HepG2 (cell line): ENCODE measurements around the gene NEK9. TPM values are rescaled to one million over a fixed set of nuclear protein-coding genes. Genes with fewer than 3 reads are reported as not detected.

Source experiments
- ATM ChIP-seq: fragments of 450-650 bp; IDR thresholded peaks from 2 replicates; pipeline ENCODE4 v1.7.1; 2017; ENCODE audit warnings: mild to moderate bottlenecking, borderline replicate concordance
- E2F2 ChIP-seq: sonication (generic); formaldehyde crosslinking; IDR thresholded peaks from 2 replicates; pipeline ENCODE4 v1.4.0; 2020; ENCODE audit warnings: missing genetic modification reagents, borderline replicate concordance
- ELF1 ChIP-seq: sonication (generic); formaldehyde crosslinking; IDR thresholded peaks from 2 replicates; pipeline ENCODE4 v1.4.0; 2020; ENCODE audit warnings: missing genetic modification reagents
- HNF4A ChIP-seq: sonication (generic); formaldehyde crosslinking; IDR thresholded peaks from 2 replicates; pipeline ENCODE4 v1.4.0; 2020; ENCODE audit warnings: missing genetic modification reagents
- MAFK ChIP-seq, 2 experiments: IDR thresholded peaks in 1 of 2; conservative IDR thresholded peaks in 1 of 2; 2 replicates each; pipeline ENCODE4 v1.6.1; 2011; ENCODE audit warnings: improper control_type of control experiment in 2 of 2, low read length in 2 of 2
- MEF2D ChIP-seq: sonication (generic); formaldehyde crosslinking; IDR thresholded peaks from 2 replicates; pipeline ENCODE4 v1.5.1; 2020; ENCODE audit warnings: mild to moderate bottlenecking, missing genetic modification reagents
- MIXL1 ChIP-seq: IDR thresholded peaks from 2 replicates; pipeline ENCODE4 v1.6.1; 2016
- POGZ ChIP-seq: sonication (generic); formaldehyde crosslinking; IDR thresholded peaks from 2 replicates; pipeline ENCODE4 v1.4.0; 2020; ENCODE audit warnings: mild to moderate bottlenecking, missing genetic modification reagents
- RFXANK ChIP-seq: IDR thresholded peaks from 2 replicates; pipeline ENCODE4 v1.6.1; 2016
- ZFAT ChIP-seq: sonication (generic); formaldehyde crosslinking; conservative IDR thresholded peaks from 2 replicates; pipeline ENCODE4 v1.8.1; 2023; ENCODE audit warnings: missing genetic modification reagents, inconsistent platforms
- ZFP37 ChIP-seq: sonication (generic); formaldehyde crosslinking; IDR thresholded peaks from 2 replicates; pipeline ENCODE4 v1.4.0; 2020; ENCODE audit warnings: missing genetic modification reagents, borderline replicate concordance
- ZNF430 ChIP-seq: sonication (generic); formaldehyde crosslinking; IDR thresholded peaks from 2 replicates; pipeline ENCODE4 v1.9.0; 2021; ENCODE audit warnings: mild to moderate bottlenecking, missing genetic modification reagents
- ZNF737 ChIP-seq: sonication (generic); formaldehyde crosslinking; IDR thresholded peaks from 2 replicates; pipeline ENCODE4 v1.5.0; 2020; ENCODE audit warnings: missing genetic modification reagents, mild to moderate bottlenecking, borderline replicate concordance
- ZNF782 ChIP-seq: sonication (generic); formaldehyde crosslinking; IDR thresholded peaks from 2 replicates; pipeline ENCODE4 v1.4.0; 2020; ENCODE audit warnings: missing genetic modification reagents, mild to moderate bottlenecking, borderline replicate concordance
- polyA plus RNA-seq, 8 experiments: library from polyadenylated mRNA; depleted of rRNA in 3 of 8; stranded (reverse) in 7 of 8; unstranded in 1 of 8; fragments of >200 nt; fragmentation: Illumina TruSeq in 4 of 8; extraction: Trizol in 4 of 8; gene quantifications; 2 replicates each; pipeline versions ENCODE4 v1.2.1 to v1.2.3, GENCODE V29; 2011 to 2016; ENCODE audit warnings: low read depth in 4 of 8, missing spikeins in 1 of 8, mixed read lengths in 1 of 8; ENCODE audit not compliant: insufficient read depth in 1 of 8
- total RNA-seq, 5 experiments: library from RNA; depleted of rRNA; stranded (reverse); fragments of >200 nt; fragmentation: Illumina TruSeq; extraction: Trizol; gene quantifications; 2 replicates each; pipeline ENCODE4 v1.2.3, GENCODE V29; 2016; ENCODE audit warnings: low read depth in 1 of 5
- TF ChIP-seq, protein P1 (sequence below): sonication (generic); formaldehyde crosslinking; IDR thresholded peaks from 2 replicates; pipeline ENCODE4; 2020; ENCODE audit warnings: missing genetic modification reagents, mild to moderate bottlenecking, borderline replicate concordance
- TF ChIP-seq, protein P2 (sequence below), 2 experiments: fragments of 450-650 bp in 1 of 2; sonication (generic) in 1 of 2; formaldehyde crosslinking in 1 of 2; IDR thresholded peaks; 2 replicates each; pipeline versions ENCODE4 v1.6.1 to v1.8.0; 2016 to 2022; ENCODE audit warnings: antibody characterized with exemption in 1 of 2, mild to moderate bottlenecking in 1 of 2, missing genetic modification reagents in 1 of 2

Gene NEK9
- total and polyA plus RNA-seq, 2 of the 13 experiments (the other 11 are each of a cell fraction or from before 2014, with no cell fraction given) = 16.5 to 27.3 TPM

GRCh38 chr14:75176142-75176820 is 49.4 kb upstream of the NEK9 start, which contains the start of gene TMED10 (continued):
- TF ChIP-seq, protein P1, sequence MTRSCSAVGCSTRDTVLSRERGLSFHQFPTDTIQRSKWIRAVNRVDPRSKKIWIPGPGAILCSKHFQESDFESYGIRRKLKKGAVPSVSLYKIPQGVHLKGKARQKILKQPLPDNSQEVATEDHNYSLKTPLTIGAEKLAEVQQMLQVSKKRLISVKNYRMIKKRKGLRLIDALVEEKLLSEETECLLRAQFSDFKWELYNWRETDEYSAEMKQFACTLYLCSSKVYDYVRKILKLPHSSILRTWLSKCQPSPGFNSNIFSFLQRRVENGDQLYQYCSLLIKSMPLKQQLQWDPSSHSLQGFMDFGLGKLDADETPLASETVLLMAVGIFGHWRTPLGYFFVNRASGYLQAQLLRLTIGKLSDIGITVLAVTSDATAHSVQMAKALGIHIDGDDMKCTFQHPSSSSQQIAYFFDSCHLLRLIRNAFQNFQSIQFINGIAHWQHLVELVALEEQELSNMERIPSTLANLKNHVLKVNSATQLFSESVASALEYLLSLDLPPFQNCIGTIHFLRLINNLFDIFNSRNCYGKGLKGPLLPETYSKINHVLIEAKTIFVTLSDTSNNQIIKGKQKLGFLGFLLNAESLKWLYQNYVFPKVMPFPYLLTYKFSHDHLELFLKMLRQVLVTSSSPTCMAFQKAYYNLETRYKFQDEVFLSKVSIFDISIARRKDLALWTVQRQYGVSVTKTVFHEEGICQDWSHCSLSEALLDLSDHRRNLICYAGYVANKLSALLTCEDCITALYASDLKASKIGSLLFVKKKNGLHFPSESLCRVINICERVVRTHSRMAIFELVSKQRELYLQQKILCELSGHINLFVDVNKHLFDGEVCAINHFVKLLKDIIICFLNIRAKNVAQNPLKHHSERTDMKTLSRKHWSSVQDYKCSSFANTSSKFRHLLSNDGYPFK (CRISPR knock-in tag) = peak; percentile 88; the same call in 1 of the 2 replicates
- TF ChIP-seq RFXANK (CRISPR knock-in tag) (0 out of 2 replicates have a peak, but pooled peaks have one; percentile 71), ATM (no peak), MAFK (conservative IDR thresholded peaks at IDR 0.05 in 1 of 2, IDR thresholded peaks at IDR 0.05 in 1 of 2; ENCODE audit: low read length in 2 of 2) (no peak), ZFP37 (CRISPR knock-in tag) (peak; percentile 84), ELF1 (peak; percentile 63), ZFAT (peak; percentile 95), ZNF430 (peak; percentile 87; the same call in 1 of the 2 replicates), POGZ (peak; percentile 48; the same call in 1 of the 2 replicates), ZNF737 (peak; percentile 72; the same call in 1 of the 2 replicates), HNF4A (peak; percentile 47; the same call in 1 of the 2 replicates), ZNF782 (CRISPR knock-in tag) (no peak), MEF2D (peak; percentile 82), MIXL1 (CRISPR knock-in tag) (peak; percentile 82), E2F2 (CRISPR knock-in tag) (peak; percentile 89; the same call in 1 of the 2 replicates)
- TF ChIP-seq, protein P2, sequence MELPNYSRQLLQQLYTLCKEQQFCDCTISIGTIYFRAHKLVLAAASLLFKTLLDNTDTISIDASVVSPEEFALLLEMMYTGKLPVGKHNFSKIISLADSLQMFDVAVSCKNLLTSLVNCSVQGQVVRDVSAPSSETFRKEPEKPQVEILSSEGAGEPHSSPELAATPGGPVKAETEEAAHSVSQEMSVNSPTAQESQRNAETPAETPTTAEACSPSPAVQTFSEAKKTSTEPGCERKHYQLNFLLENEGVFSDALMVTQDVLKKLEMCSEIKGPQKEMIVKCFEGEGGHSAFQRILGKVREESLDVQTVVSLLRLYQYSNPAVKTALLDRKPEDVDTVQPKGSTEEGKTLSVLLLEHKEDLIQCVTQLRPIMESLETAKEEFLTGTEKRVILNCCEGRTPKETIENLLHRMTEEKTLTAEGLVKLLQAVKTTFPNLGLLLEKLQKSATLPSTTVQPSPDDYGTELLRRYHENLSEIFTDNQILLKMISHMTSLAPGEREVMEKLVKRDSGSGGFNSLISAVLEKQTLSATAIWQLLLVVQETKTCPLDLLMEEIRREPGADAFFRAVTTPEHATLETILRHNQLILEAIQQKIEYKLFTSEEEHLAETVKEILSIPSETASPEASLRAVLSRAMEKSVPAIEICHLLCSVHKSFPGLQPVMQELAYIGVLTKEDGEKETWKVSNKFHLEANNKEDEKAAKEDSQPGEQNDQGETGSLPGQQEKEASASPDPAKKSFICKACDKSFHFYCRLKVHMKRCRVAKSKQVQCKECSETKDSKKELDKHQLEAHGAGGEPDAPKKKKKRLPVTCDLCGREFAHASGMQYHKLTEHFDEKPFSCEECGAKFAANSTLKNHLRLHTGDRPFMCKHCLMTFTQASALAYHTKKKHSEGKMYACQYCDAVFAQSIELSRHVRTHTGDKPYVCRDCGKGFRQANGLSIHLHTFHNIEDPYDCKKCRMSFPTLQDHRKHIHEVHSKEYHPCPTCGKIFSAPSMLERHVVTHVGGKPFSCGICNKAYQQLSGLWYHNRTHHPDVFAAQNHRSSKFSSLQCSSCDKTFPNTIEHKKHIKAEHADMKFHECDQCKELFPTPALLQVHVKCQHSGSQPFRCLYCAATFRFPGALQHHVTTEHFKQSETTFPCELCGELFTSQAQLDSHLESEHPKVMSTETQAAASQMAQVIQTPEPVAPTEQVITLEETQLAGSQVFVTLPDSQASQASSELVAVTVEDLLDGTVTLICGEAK (IDR thresholded peaks at IDR 0.05) = peak; percentile 40; the same call in 1 of the 2 replicates
- TF ChIP-seq, protein P2 (CRISPR knock-in tag; IDR thresholded peaks at IDR 0.05) = peak; percentile 85
